Esophagus muscularis mucosa (tissue), 4 donors: ENCODE data around the gene NRIP3. TPM values are rescaled to one million over a fixed set of nuclear protein-coding genes. Genes with fewer than 3 reads are reported as not detected.

Source experiments
- DNase-seq: peaks from one replicate; pipeline ENCODE4 v3.0.0-alpha.2; 2017; ENCODE audit errors: extremely low spot score
- H3K27ac ChIP-seq, 4 donors: fragments of 200-600 bp; sonication (generic); replicated peaks in 1 of 4; 1 replicate in 3 of 4; 2 replicates in 1 of 4; pipeline ENCODE4 v1.5.1; 2016 to 2019; ENCODE audit warnings: mild to moderate bottlenecking in 1 of 4
- H3K27me3 ChIP-seq, 4 donors: fragments of 200-600 bp; sonication (generic); one replicate each; pipeline versions ENCODE4 v1.5.1 to v1.6.0; 2016 to 2019
- H3K36me3 ChIP-seq, 4 donors: fragments of 200-600 bp; sonication (generic); one replicate each; pipeline ENCODE4 v1.5.1; 2016 to 2019
- H3K4me1 ChIP-seq, 4 donors: fragments of 200-600 bp; sonication (generic); one replicate each; pipeline ENCODE4 v1.5.1; 2016 to 2019
- H3K4me3 ChIP-seq, 4 donors: fragments of 200-600 bp; sonication (generic); 1 replicate in 2 of 4; 2 replicates in 2 of 4; pipeline ENCODE4 v1.5.1; 2016 to 2019; ENCODE audit warnings: mild to moderate bottlenecking in 4 of 4, moderate library complexity in 1 of 4
- H3K9me3 ChIP-seq, 4 donors: fragments of 200-600 bp; sonication (generic); 1 replicate in 3 of 4; 2 replicates in 1 of 4; pipeline ENCODE4 v1.5.1; 2016 to 2019
- EP300 ChIP-seq: sonication (generic); formaldehyde crosslinking; IDR thresholded peaks from one replicate; pipeline ENCODE4 v1.6.1; 2017; ENCODE audit warnings: antibody characterized with exemption
- POLR2A ChIP-seq: fragments of 450-650 bp; IDR thresholded peaks from one replicate; pipeline ENCODE4 v1.6.1; 2017; ENCODE audit warnings: antibody characterized with exemption, moderate library complexity, mild to moderate bottlenecking, low read depth
- POLR2AphosphoS5 ChIP-seq, 2 donors: sonication (generic); formaldehyde crosslinking; IDR thresholded peaks; one replicate each; pipeline ENCODE4 v1.6.1; 2017; ENCODE audit warnings: antibody characterized with exemption in 2 of 2
- WGBS: methylation state at CpG from one replicate; pipeline ENCODE4 v1.1.5; 2018; 5-methylcytosine and 5-hydroxymethylcytosine counted together
- intact Hi-C: fragments of 100-400 bp; cut with DNase I; formaldehyde crosslinking; loops from one replicate; pipeline ENCODE4 v1.15.1; 2023
- small RNA-seq, 3 donors: library from RNA; depleted of rRNA; stranded (forward); fragments of <200 nt; gene quantifications; one replicate each; pipeline ENCODE3, GENCODE V24; 2016
- total RNA-seq, 4 donors: library from RNA; depleted of rRNA; stranded (reverse); fragments of >200 nt; gene quantifications; one replicate each; pipeline versions ENCODE4 v1.1.0 to v1.2.1, GENCODE V29; 2016
- TF ChIP-seq, protein P1 (sequence below), 3 experiments: fragments of 200-600 bp in 2 of 3; fragments of 450-650 bp in 1 of 3; sonication (generic) in 2 of 3; IDR thresholded peaks; one replicate each; pipeline ENCODE4 v1.5.1; 2017 to 2019; ENCODE audit warnings: antibody characterized with exemption in 3 of 3, mild to moderate bottlenecking in 2 of 3, moderate library complexity in 1 of 3

Gene NRIP3
- total RNA-seq, 4 donors from 2014 or later = 2.1 to 4.0 (median 3.5) TPM

DNA sequence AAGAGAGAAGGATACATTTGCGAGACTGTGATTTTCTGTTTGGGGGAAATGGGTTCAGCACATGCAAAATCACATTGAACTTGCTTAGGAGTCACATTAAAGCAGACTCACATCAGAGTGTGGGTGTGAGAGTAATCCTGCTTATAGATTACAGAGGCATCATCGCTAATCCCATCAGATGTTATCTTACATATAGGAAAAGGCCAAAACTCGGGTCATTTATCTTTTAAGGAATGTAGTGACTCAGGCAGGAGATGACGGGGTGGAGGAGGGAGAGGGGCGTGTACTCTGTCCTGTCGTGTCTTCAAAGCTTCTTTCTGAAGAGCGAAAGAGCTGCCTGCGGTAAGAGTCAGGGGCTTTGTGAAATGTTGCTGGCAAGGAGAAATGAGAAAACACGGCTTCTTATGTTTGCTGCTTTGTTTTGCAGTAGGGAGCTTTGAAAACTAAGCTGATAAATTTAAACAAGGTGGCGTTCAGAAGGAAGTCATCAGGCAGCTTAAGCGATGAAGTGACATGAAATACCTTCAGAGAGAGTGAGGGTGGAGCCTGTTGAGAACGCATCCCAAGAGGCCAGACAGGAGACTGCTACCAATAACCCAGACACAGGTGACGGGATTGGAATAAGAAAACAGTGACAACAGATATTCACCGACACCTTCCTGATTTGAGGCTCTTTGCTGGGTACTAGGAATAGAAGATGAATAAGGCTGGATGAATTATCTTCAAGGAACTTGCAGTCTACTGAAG lies 68.9 kb downstream of the NRIP3 start:
- H3K4me1 ChIP-seq = peaks cover 0 to 8% (median 3%) of the 10 kb centered on the region in 4 donors
- H3K27ac ChIP-seq = no peak overlapping the region
- 55% methylated on average over 14 of the region's 14 CpGs for WGBS
- no peaks in the 10 kb centered on the region for H3K27me3 ChIP-seq
- no peak for DNase-seq
- H3K9me3 ChIP-seq = no peaks in the 10 kb centered on the region
- H3K4me3 ChIP-seq = no peak overlapping the region
- H3K36me3 ChIP-seq = no peaks in the 10 kb centered on the region
- TF ChIP-seq POLR2A = no peak
- TF ChIP-seq EP300 = no peak
- intact Hi-C loops = no loop called here

DNA sequence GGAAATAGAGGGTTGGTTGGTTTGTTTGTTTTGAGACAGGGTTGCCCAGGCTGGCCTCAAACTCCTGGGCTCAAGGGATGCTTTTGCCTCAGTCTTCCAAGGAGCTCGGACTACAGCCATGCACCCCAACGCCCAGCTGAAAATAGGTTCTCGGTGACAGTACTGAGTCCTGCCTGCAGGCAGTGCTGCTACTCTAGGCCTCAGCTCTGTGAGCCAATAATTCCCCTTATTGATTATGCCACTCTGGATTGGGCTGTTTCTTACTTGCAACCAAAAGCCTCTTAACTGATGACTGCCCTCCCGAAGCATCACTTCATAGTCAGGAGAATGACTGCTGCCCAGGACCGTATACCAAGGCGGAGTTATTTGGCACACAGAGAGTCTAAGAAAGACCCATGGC lies 69.9 kb downstream of the NRIP3 start:
- Histone ChIP-seq H3K27me3 (no peaks in the 10 kb centered on the region), H3K4me1 (peaks cover 0 to 8% (median 3%) of the 10 kb centered on the region in 4 donors), H3K9me3 (no peaks in the 10 kb centered on the region), H3K27ac (no peak overlapping the region), H3K4me3 (no peak overlapping the region), H3K36me3 (no peaks in the 10 kb centered on the region)
- intact Hi-C loops = no loop called here
- DNase-seq = no peak
- no peak for TF ChIP-seq POLR2AphosphoS5 (IDR thresholded peaks at IDR 0.05)
- no peak for TF ChIP-seq POLR2A
- TF ChIP-seq EP300 = no peak
- TF ChIP-seq, protein P1, sequence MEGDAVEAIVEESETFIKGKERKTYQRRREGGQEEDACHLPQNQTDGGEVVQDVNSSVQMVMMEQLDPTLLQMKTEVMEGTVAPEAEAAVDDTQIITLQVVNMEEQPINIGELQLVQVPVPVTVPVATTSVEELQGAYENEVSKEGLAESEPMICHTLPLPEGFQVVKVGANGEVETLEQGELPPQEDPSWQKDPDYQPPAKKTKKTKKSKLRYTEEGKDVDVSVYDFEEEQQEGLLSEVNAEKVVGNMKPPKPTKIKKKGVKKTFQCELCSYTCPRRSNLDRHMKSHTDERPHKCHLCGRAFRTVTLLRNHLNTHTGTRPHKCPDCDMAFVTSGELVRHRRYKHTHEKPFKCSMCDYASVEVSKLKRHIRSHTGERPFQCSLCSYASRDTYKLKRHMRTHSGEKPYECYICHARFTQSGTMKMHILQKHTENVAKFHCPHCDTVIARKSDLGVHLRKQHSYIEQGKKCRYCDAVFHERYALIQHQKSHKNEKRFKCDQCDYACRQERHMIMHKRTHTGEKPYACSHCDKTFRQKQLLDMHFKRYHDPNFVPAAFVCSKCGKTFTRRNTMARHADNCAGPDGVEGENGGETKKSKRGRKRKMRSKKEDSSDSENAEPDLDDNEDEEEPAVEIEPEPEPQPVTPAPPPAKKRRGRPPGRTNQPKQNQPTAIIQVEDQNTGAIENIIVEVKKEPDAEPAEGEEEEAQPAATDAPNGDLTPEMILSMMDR (IDR thresholded peaks at IDR 0.05) = no peak
- WGBS = 96% methylated on average over 6 of the region's 6 CpGs

DNA sequence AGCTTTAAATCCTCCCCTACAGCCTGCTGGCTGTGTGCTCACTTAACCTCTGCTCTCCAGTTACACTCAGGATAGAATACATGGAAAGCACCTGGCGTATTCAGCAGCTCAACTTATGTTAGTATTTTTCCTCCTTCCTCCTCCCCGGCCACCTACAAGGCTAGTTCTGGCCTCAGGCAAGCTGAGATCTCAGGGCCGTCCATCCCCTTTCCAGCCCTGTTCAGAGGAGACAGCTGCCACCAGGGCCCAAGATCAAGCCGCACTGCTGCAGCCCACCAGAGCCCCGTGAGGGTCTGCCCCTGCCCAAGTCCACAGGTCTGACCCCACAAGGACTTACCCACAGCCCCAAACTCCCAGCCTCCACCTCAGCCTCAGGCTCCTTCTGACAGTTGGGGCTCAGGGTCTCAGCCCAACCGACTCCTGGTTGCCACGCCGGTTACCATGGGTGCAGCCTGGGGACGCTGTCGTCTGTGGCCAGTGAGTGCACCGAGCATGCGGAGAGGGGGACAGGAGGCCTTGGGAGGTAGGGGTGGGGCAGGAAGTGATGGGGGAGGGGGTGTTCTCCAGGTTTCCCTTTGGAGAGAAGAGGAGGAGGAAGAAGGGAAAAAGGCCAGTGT lies 71.1 kb downstream of the NRIP3 start, which contains the start of gene C11orf16:
C11orf16 (minus strand) TSS at position 384 of the 617 bp plus-strand sequence. CDS start 639 bp downstream, outside the sequence.
- H3K27ac ChIP-seq = no peak within 1 kb of the TSS
- H3K4me3 ChIP-seq = no peak within 1 kb of the TSS
- H3K9me3 ChIP-seq = no peaks in the 10 kb centered on the region
- no peaks in the 10 kb centered on the region for H3K27me3 ChIP-seq
- DNase-seq = no peak
- no peaks in the 10 kb centered on the region for H3K36me3 ChIP-seq
- 82% methylated on average over 12 of the region's 12 CpGs for WGBS
- intact Hi-C loops = no loop called here
- TF ChIP-seq POLR2AphosphoS5 (IDR thresholded peaks at IDR 0.05) (no peak), EP300 (no peak), POLR2A (no peak)
- TF ChIP-seq, protein P1 (IDR thresholded peaks at IDR 0.05) = no peak
- peaks cover 0 to 8% (median 3%) of the 10 kb centered on the region in 4 donors for H3K4me1 ChIP-seq

Small RNA genes lying within 50 kb of the gene (small RNA-seq; reads per million reads assigned to genes)
- gene RF00019 = 0 reads per million in 3 donors

Other genes with a start within 250 kb of the NRIP3 start
- 10 to 100 TPM; 30.5 to 56.4 (median 41.7) TPM for gene AKIP1, start 92.8 kb downstream of the NRIP3 start, total RNA-seq
- gene C11orf16, start 71.1 kb downstream of the NRIP3 start, total RNA-seq = not detected
- not detected for gene ASCL3, start 61.0 kb downstream of the NRIP3 start, total RNA-seq
- 10 to 100 TPM; 13.3 to 24.4 (median 20.5) TPM for gene TMEM9B, start 39.6 kb downstream of the NRIP3 start, total RNA-seq
- 10 to 100 TPM in 1 of 4 donors, 1 to 10 TPM in 3; 1.7 to 11.5 (median 8.2) TPM for gene SCUBE2, start 87.6 kb upstream of the NRIP3 start, total RNA-seq